GM12872 (cell line): ENCODE measurements around the gene TADA2A.
A peak's percentile ranks its signal among the peaks of the same experiment; 100 is the strongest.

ENCODE experiments used
- TF ChIP-seq, protein P1 (sequence below): IDR thresholded peaks from 3 replicates; pipeline ENCODE4 v1.5.1; 2011; ENCODE audit warnings: low read depth, mild to moderate bottlenecking, low read length, moderate library complexity; ENCODE audit not compliant: insufficient read depth

Gene TADA2A

DNA sequence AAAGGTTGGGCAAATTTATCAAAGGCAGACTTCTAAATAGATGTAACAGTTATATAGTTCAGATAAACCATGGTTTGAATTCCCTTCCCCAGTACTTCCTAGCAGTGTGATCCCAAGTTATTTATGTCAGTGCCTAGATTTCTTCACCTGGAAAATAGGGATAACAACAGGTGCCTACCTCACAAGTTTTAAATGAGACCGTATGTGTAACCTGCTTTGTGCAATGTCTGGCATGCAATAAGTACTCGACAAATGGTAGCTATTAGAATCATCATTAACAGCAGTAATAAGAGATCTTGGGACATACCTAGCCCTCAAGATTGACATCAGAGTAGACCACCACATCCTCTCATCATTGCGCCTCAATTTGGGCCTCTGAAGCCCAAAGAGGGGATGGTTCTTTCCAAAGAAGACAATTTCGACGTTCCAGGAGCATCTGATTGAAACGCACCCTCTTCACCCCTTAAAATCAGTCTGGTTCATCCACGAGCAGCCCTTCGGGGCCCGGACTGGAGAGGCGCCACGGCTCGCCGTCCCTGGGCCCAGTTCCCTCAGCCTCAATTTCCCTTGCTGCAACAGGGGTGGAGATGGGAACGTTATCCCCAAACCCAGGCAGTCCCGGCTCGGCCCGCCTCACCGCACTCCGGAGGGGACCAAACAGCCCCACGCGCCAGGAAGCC, 591 bp upstream of the TADA2A start:
- TF ChIP-seq, protein P1, sequence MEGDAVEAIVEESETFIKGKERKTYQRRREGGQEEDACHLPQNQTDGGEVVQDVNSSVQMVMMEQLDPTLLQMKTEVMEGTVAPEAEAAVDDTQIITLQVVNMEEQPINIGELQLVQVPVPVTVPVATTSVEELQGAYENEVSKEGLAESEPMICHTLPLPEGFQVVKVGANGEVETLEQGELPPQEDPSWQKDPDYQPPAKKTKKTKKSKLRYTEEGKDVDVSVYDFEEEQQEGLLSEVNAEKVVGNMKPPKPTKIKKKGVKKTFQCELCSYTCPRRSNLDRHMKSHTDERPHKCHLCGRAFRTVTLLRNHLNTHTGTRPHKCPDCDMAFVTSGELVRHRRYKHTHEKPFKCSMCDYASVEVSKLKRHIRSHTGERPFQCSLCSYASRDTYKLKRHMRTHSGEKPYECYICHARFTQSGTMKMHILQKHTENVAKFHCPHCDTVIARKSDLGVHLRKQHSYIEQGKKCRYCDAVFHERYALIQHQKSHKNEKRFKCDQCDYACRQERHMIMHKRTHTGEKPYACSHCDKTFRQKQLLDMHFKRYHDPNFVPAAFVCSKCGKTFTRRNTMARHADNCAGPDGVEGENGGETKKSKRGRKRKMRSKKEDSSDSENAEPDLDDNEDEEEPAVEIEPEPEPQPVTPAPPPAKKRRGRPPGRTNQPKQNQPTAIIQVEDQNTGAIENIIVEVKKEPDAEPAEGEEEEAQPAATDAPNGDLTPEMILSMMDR = no peak

DNA sequence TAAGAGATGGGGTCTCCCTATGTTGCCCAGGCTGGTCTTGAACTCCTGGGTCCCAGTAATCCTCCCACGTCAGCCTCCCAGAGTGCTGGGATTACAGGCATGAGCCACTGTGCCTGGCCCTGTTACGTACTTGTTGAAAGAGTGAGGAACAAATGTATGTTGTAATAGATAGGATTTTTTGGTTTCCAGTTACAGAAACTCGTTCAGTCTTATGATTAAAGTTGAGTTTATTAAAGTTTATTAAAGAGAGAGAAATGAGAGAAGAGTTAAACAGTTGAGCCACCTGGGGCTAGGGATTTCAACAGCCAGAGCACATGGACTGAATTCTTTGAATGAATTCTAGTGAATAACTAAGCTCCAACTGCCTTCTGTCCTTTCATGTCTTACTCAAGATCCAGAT, 3.7 kb downstream of the TADA2A start:
- TF ChIP-seq, protein P1 = no peak

DNA sequence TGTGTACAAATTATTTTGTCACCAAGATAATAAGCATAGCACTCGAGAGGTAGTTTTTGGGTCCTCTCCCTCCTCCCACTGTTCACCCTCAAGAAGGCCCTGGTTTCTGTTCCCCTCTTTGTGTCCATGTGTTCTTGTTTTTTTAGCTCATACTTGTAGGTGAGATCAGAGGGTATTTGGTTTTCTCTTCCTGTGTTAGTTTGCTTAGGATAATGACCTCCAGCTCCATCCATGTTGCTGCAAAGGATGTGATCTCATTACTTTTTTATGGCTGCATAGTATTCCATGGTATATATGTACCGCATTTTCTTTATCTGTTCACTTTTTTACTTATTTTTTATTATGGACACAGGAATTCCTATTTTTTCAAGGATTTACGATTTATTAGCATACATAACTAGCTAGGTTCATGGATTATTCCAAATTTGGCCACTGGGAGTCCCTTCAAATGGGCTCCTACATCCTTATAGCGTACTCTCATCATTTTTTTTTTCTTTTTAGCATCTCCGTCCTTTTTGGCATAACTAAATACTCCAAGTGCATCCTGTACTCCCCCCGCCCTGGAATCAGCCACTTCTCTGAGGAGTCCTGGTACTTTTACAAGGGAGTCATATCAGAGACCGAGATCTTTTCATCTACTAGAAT, 7.3 kb downstream of the TADA2A start:
- TF ChIP-seq, protein P1 = peak; percentile 20; the same call in 1 of the 3 replicates

DNA sequence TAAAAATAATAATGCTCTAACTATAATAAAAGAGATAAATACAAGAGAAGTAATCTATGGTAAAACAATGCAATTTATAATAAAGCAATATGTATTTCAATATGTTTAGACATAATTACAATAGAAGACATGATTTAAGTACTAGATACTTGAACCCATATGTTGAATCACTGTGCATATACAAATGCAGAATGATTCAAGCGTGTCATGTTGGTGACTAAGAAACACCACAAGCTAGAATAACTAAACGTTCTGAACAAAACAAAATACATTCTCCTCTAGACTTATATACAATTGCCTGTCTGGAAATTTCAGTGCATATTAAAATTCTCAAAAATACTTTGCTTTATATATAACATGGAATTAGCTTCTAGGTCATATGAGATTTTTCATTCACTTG, 11.2 kb downstream of the TADA2A start:
- TF ChIP-seq, protein P1 = no peak

DNA sequence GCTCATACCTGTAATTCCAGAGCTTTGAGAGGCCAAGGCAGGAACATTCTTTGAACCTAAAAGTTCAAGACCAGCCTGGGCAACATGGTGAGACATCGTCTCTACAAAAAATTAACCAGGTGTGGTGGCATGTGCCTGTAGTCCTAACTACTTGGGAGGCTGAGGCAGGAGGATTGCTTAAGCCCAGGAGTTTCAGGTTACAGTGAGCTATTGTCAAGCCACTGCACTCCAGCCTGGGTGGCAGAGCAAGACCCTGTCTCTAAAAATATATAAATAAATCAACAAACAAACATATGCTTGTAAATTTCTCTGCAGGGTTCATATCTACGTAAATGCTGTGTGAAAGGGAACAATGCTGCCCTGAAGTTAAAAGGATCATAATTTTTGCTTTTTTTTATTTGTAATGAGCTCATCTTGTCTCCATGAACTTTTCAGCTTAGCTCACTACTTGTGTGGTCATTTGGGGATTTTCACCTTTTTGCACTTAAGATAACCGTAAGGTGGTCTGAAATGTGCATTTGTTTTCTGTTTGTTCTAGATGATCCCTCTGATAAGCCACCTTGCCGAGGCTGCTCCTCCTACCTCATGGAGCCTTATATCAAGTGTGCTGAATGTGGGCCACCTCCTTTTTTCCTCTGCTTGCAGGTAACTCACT, 16.4 kb downstream of the TADA2A start:
- TF ChIP-seq, protein P1 = no peak

DNA sequence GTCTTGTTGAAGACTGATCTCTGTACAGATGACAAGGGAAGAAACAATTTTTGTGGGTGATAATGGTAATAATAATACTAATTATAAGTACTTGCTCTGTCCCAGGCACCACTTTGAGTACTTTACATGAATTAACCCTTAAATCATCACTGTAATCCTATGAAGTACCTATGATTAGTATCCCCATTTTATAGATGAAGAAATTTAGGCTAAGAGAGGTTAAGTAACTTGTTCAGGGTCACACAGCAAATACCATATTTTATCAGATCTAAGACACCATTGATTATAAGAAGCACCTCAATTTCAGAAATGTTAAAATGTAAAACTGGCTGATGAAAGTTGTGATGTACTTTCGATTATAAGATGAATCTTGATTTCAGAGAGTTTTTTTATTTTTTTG, 18.6 kb downstream of the TADA2A start:
- TF ChIP-seq, protein P1 = no peak

DNA sequence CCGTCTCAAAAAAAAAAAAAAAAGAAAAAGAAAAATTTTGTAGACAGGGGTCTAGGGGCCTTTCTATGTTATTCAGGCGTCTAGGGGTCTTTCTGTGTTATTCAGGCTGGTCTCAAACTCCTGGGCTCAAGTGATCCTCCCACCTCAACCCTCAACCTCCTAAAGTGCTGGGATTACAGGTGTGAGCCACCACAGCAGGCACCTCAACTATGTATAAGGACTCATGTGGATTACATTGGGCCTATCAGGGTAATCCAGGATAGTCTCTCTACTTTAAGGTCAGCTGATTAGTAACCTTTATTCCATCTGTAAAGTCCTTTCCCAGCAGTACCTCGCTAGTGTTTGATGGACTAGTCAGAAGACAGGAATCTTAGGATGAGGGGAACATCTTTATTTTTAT, 22.4 kb downstream of the TADA2A start:
- TF ChIP-seq, protein P1 = no peak
